Gastroesophageal sphincter (tissue), 3 donors: Measurements from ENCODE around the gene ABLIM2.

ENCODE experiments used
- EP300 ChIP-seq: sonication (generic); formaldehyde crosslinking; IDR thresholded peaks from one replicate; pipeline ENCODE4 v1.6.1; 2017; ENCODE audit warnings: antibody characterized with exemption, mild to moderate bottlenecking
- POLR2A ChIP-seq, 2 donors: fragments of 450-650 bp; IDR thresholded peaks; one replicate each; pipeline ENCODE4 v1.6.1; 2017; ENCODE audit warnings: antibody characterized with exemption in 2 of 2, mild to moderate bottlenecking in 2 of 2, moderate library complexity in 1 of 2
- POLR2AphosphoS5 ChIP-seq: sonication (generic); formaldehyde crosslinking; IDR thresholded peaks from one replicate; pipeline ENCODE4 v1.6.1; 2017; ENCODE audit warnings: antibody characterized with exemption
- TF ChIP-seq, protein P1 (sequence below), 4 experiments: fragments of 200-600 bp in 2 of 4; fragments of 450-650 bp in 2 of 4; sonication (generic) in 1 of 4; IDR thresholded peaks; one replicate each; pipeline ENCODE4 v1.5.1; 2017 to 2019; ENCODE audit warnings: antibody characterized with exemption in 4 of 4, mild to moderate bottlenecking in 2 of 4, moderate library complexity in 2 of 4

DNA sequence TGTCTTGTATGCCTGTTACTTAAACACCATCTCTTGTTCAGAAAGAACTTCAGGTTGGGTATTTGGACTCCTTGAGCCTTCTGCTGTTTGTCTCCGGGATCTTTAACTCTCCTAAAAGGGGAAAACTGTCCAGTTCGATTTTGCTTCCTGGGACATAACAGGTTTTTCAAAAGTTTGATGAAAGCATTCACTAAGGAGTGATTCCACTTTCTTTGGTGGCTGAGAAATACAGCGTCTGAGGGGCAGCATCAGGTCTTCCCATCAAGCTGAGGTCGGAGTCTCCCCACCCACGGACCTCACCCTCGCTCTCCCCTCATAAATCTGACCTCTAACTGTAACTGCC, 220.4 kb downstream of the ABLIM2 start:
- TF ChIP-seq, protein P1, sequence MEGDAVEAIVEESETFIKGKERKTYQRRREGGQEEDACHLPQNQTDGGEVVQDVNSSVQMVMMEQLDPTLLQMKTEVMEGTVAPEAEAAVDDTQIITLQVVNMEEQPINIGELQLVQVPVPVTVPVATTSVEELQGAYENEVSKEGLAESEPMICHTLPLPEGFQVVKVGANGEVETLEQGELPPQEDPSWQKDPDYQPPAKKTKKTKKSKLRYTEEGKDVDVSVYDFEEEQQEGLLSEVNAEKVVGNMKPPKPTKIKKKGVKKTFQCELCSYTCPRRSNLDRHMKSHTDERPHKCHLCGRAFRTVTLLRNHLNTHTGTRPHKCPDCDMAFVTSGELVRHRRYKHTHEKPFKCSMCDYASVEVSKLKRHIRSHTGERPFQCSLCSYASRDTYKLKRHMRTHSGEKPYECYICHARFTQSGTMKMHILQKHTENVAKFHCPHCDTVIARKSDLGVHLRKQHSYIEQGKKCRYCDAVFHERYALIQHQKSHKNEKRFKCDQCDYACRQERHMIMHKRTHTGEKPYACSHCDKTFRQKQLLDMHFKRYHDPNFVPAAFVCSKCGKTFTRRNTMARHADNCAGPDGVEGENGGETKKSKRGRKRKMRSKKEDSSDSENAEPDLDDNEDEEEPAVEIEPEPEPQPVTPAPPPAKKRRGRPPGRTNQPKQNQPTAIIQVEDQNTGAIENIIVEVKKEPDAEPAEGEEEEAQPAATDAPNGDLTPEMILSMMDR (IDR thresholded peaks at IDR 0.05): no peak
- TF ChIP-seq EP300 (no peak), POLR2AphosphoS5 (no peak), POLR2A (IDR thresholded peaks at IDR 0.05) (no peak)
